GM21390 (cell line): ENCODE data around the gene RPL38.

ENCODE experiments used
- ATAC-seq: cut with Tn5 transposase; IDR thresholded peaks from one replicate; pipeline ENCODE4 v1.9.1; 2021; ENCODE audit not compliant: unreplicated experiment

Gene RPL38

DNA sequence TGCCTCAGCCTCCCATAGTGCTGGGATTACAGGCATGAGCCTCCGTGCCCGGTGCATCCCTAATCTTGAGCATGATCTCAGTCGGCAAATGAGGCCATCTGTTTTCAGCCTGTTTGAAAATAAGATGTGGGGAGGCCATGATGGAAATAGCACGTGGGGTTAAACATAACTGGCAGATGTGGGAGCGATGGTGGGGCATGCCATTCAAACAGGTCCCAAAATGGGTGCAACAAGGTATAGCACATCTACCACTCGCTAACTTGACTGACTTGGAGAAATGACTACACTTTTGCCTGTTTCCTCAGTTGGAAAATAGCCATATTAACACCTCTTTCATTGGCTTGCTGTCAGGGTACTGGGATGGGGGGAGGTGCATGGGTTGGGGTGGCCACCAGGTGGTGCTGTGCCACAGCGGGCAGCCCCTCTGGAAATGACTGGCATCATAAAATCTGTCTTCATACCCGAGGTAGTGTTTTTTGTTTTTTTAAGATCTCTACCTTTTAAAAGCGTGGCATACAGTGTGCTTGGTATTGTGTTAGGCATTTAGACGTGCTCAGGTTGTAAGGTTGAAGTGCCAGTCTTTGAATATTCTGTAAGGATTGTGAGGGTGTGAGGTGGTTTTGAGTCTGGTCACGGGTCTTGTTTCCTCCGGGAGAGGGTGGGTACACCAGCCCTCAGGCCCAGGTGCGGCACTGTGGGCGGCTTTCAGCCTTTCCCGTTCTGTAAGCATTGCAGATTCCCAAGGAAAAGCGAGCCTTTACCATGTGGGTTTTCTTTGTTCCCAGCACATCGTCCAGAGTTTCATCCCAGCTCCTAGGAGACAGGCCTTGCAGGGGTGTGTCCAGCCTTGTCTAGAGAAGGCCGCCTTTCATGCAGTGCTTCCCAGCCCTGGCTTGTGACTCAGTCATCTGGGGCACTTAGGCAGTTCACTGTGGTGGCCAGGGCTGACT, 7.0 kb downstream of the RPL38 start:
- ATAC-seq, result no peak

DNA sequence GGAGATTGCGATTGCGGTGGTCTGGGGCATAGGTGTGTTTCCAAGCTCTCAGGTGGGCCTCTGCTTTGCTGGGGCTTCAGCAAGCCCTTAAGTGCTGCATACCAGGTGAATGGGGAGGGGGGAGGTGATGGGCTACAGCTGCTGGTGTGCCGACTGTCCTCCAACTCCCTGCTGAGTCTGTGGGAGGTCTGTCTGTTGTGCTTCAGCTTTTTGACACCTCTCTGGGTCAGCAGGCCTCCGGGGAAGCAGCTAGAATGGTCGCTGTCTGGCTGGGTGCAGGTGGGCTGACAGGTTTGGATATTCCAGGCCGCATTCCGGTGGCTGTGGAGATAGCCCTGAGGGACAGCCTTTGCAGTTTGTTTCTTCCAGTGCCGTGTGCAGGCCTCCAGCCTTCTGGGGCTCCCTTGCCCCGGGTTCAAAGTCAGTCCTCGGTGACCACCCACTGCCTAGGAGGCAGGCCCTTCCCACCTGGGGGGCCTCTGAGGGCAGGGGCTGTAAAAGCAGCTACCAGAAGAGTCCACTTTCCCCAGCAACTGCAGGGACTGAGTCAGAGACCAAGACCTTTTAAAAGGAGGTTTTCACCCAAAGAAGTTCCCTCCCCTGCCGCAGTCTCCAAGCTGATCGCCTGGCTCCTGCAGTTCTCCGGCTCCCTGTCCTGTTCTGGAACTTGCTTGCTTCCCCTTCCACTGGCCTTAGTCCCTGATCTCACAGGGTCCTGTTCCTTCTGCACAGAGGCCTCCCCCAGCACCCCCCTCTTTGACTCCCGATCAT, 7.8 kb downstream of the RPL38 start:
- no peak for ATAC-seq

GRCh38 chr17:74211912-74212208, 8.4 kb downstream of the RPL38 start:
- no peak for ATAC-seq

GRCh38 chr17:74212209-74212912, 8.9 kb downstream of the RPL38 start:
- no peak for ATAC-seq

GRCh38 chr17:74212913-74213791, 9.7 kb downstream of the RPL38 start, which contains the start of gene TTYH2:
TSS of gene TTYH2 (plus strand) at chr17:74213571. CDS start at chr17:74213588, 17 bp downstream.
- peak; percentile 71 for ATAC-seq

GRCh38 chr17:74213861-74214391, 10.4 kb downstream of the RPL38 start:
- no peak for ATAC-seq

- ATAC-seq, result no peak
Observed at GRCh38 chr17:74214484-74215341, 11.2 kb downstream of the RPL38 start.

DNA sequence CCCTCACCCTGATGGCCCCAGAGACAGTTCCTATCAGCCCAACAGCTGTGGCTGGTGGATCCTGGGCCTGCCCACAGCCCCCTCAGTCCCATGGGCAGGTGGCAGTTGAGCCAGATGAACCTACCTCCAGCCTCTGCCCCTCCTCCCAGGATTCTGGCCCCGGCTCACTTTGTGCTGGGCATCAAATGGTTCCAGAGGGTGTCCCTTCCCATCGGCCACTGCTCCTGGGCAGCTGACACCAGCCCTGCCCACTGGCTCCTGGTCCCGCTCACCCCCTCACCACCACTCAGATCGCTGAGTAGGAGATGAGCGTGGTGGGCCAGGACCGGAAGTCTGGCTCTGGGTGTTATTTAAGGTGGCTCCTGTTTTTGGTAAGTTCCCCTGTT, 11.9 kb downstream of the RPL38 start:
- ATAC-seq, result no peak

DNA sequence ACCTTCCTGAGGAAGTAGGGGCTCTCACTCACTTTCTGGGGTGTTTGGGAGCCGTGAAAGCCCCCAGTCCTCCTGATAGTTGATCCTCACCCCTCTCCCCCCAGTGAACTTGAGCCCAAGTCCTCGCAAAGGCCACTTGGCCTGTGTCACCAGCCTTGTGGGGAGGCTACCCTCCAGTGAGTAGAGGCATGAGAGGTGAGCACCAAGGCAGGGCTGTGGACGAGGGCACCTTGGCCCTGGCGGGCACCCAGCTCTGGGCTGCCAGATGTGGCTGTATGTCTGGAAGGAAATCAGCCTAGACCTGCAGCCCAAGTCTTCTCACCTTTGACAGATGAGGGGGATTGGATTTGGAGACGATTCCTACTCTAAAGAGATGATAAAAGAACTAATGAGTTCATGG, 13.0 kb downstream of the RPL38 start:
- no peak for ATAC-seq

DNA sequence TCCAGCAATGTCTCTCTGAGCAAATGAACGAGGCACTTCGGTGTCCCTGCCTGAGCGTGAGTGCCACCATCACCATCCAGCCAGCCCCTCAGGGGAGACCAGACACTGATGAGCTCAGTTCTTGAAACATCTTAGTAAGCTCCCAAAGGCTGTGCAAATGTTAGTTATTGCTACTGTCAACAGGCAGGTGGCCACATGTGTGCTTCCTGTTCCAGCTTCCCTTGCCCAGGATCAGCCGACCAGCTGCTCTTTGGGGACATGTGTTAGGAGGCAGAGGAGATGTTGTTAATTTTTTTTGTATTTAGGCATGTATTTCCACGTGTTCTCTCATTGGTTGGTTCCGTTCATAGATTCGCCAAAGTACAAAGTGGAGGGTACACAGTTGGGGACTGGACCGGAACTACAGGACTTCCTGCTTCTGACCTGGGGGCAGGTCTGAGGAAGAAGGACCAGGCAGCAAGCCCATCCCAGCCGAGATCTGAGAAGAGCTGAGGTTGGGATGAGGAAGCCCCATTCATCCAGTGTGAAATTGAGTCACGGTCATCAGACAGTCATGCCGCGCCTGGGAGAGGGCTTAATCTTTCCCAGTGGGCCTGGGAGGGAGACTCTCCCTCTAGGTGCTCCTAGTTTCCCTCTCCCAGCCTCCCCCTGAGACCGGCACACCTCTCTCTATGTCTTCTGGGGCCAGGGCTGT, 13.7 kb downstream of the RPL38 start:
- ATAC-seq, result no peak

DNA sequence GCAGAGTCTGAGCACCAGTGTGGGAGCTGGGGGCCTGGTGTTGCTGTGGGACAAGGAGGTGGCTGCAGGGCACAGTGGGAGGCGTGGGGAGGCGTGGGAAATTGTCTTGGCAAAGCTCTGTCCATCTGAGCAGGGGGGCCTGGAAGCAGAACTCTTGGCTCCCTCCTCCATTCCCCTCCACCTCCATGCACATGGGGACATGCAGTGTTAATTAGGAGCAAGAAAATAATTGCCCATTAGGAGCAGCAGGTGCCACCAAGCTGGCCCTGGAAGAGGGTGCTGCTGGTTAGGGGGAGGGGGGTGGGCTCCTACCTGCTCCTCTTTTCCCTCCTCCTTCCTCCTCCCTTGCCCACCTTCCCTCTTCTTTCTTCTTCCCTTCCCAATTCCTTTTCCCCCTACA, 14.4 kb downstream of the RPL38 start:
- ATAC-seq, result no peak

- ATAC-seq, result no peak
Observed at GRCh38 chr17:74218436-74218835, 15.0 kb downstream of the RPL38 start.

DNA sequence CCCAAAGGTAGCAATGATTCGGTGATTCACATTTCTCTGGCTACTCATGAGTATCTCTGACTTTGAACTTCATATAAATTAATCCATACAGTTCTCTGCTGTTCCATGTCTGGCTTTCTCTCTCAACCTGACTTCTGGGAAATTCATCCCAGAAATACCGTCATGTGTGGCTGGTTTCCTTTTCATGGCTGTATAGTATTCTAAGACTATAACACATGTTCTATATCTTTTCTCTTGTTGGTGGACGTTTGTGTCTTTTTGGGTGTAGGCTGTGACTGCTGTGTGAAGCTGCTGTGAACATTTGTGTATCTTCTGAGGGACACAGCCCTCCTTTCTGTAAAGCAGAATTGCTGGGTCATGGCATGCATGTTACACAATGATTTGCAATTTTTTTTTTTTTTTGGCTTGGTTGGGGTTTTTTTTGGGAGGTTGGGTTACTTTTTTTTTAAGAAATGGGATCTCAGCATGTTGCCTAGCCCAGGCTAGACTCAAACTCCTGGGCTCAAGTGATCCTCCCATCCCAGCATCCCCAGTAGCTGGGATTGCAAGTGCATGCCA, 16.2 kb downstream of the RPL38 start:
- ATAC-seq, result no peak

DNA sequence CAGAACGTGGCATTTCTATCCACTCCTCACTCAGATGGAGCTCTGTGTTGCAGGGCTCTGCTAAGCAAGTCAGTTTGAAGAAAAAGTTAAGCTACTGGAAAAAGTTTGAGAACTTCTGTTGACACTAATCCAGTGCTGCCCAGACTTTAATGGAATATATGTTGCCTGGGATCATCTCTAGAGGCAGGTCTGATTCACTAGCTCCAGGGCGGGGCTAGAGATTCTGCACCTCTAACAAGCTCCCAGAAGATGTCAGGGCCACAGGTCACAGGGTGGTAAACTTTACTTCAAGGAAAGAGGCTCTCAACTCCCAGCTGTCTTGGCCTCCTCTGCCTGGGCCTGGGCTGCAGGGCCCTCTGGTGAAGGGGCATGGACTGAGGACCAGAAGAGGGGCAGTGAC, 16.7 kb downstream of the RPL38 start:
- ATAC-seq, result no peak

- ATAC-seq, result no peak
Observed at GRCh38 chr17:74220946-74221818, 17.7 kb downstream of the RPL38 start.

DNA sequence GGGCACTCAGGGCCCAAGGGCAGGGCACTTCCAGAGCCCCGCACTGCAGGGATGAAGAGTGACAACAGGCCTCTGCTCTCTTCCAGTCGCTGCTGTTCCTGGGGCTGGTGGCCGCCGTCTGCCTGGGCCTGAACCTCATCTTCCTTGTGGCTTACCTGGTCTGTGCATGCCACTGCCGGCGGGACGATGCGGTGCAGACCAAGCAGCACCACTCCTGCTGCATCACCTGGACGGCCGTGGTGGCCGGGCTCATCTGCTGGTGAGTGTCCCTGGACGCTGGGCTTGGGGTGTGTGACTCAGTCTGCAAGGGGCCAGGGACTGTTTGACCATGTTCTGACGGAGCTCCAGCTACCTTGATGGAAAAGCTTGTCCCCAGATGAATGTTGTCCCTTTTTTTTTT, 18.9 kb downstream of the RPL38 start:
- no peak for ATAC-seq

GRCh38 chr17:74223901-74224300, 20.4 kb downstream of the RPL38 start:
- ATAC-seq, result no peak
